ENCODE measurements around the gene TTC27.

GRCh38 chr2:32743480-32744236 is 115.8 kb downstream of the TTC27 start:
- TF ChIP-seq, protein P1, sequence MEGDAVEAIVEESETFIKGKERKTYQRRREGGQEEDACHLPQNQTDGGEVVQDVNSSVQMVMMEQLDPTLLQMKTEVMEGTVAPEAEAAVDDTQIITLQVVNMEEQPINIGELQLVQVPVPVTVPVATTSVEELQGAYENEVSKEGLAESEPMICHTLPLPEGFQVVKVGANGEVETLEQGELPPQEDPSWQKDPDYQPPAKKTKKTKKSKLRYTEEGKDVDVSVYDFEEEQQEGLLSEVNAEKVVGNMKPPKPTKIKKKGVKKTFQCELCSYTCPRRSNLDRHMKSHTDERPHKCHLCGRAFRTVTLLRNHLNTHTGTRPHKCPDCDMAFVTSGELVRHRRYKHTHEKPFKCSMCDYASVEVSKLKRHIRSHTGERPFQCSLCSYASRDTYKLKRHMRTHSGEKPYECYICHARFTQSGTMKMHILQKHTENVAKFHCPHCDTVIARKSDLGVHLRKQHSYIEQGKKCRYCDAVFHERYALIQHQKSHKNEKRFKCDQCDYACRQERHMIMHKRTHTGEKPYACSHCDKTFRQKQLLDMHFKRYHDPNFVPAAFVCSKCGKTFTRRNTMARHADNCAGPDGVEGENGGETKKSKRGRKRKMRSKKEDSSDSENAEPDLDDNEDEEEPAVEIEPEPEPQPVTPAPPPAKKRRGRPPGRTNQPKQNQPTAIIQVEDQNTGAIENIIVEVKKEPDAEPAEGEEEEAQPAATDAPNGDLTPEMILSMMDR (IDR thresholded peaks at IDR 0.05), result no peak
- TF ChIP-seq ZFX (IDR thresholded peaks at IDR 0.05; ENCODE audit: borderline replicate concordance), result no peak

Data from 22Rv1 (cell line).